HuH-7 (cell line): ENCODE measurements around the gene RAB1B.
"Not testable (repeated sequence)": the region's sequence is repeated elsewhere in the genome, so short reads cannot be mapped to it uniquely, and the experiment has no call there.

Source experiments
- DNase-seq: peaks from one replicate; pipeline ENCODE4 v3.0.0; 2011; ENCODE audit warnings: low spot score

RAB1B gene

GRCh38 chr11:66239998-66240780, 28.2 kb upstream of the RAB1B start:
- no peak for DNase-seq

GRCh38 chr11:66240781-66241136, 27.7 kb upstream of the RAB1B start:
- DNase-seq: no peak

- no peak for DNase-seq
These were observed 26.2 kb upstream of the RAB1B start for GRCh38 chr11:66242095-66242765.

- DNase-seq: no peak
These were observed 24.5 kb upstream of the RAB1B start for GRCh38 chr11:66243782-66244535.

GRCh38 chr11:66247295-66247694, 21.1 kb upstream of the RAB1B start:
- DNase-seq: no peak

GRCh38 chr11:66247801-66248200, 20.6 kb upstream of the RAB1B start:
- DNase-seq: no peak

- DNase-seq: no peak
These were observed 19.5 kb upstream of the RAB1B start for GRCh38 chr11:66248903-66249302.

- no peak for DNase-seq
These were observed 16.6 kb upstream of the RAB1B start for GRCh38 chr11:66251809-66252208.

GRCh38 chr11:66253081-66253480, 15.4 kb upstream of the RAB1B start:
- not testable (repeated sequence) for DNase-seq

- DNase-seq: no peak
These were observed 10.0 kb upstream of the RAB1B start for GRCh38 chr11:66258473-66258893.

GRCh38 chr11:66259225-66259624, 9.2 kb upstream of the RAB1B start:
- DNase-seq: no peak

GRCh38 chr11:66259956-66260355, 8.5 kb upstream of the RAB1B start:
- DNase-seq: no peak

GRCh38 chr11:66261578-66261977, 6.9 kb upstream of the RAB1B start:
- DNase-seq: no peak

- DNase-seq: no peak
These were observed 6.2 kb upstream of the RAB1B start for GRCh38 chr11:66262191-66262590.

GRCh38 chr11:66262696-66263095, 5.7 kb upstream of the RAB1B start:
- DNase-seq: no peak

- no peak for DNase-seq
These were observed 5.2 kb upstream of the RAB1B start for GRCh38 chr11:66263231-66263630.

- DNase-seq: no peak
These were observed 4.7 kb upstream of the RAB1B start for GRCh38 chr11:66263785-66264184.

- DNase-seq: no peak
These were observed 4.1 kb upstream of the RAB1B start for GRCh38 chr11:66264383-66264782.

- DNase-seq: peak; percentile 97
These were observed 3.5 kb upstream of the RAB1B start for GRCh38 chr11:66264914-66265313.

GRCh38 chr11:66265531-66266377, 2.7 kb upstream of the RAB1B start:
- DNase-seq: no peak

- DNase-seq: no peak
These were observed 1.9 kb upstream of the RAB1B start for GRCh38 chr11:66266378-66267038.

- peak; percentile 86 for DNase-seq
These were observed 1.4 kb upstream of the RAB1B start for GRCh38 chr11:66267039-66267378.
